ENCODE measurements around the gene WDR33. TPM values are rescaled to one million over a fixed set of nuclear protein-coding genes. Genes with fewer than 3 reads are reported as not detected.

Gene WDR33
- total RNA-seq, 2 experiments from 2014 or later = 59.8 to 61.5 TPM

- H3K27me3 ChIP-seq (ENCODE audit: control insufficient read depth in 1 of 2, insufficient read depth in 2 of 2, low read length in 2 of 2) = peaks cover 30 to 38% of the 10 kb centered on the region in 2 experiments
- DNase-seq (no peak), ATAC-seq (ENCODE audit: poor library complexity) (no peak)
- no peak overlapping the region for H3K4me3 ChIP-seq (ENCODE audit: low read length)
- TF ChIP-seq, protein P1, sequence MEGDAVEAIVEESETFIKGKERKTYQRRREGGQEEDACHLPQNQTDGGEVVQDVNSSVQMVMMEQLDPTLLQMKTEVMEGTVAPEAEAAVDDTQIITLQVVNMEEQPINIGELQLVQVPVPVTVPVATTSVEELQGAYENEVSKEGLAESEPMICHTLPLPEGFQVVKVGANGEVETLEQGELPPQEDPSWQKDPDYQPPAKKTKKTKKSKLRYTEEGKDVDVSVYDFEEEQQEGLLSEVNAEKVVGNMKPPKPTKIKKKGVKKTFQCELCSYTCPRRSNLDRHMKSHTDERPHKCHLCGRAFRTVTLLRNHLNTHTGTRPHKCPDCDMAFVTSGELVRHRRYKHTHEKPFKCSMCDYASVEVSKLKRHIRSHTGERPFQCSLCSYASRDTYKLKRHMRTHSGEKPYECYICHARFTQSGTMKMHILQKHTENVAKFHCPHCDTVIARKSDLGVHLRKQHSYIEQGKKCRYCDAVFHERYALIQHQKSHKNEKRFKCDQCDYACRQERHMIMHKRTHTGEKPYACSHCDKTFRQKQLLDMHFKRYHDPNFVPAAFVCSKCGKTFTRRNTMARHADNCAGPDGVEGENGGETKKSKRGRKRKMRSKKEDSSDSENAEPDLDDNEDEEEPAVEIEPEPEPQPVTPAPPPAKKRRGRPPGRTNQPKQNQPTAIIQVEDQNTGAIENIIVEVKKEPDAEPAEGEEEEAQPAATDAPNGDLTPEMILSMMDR (IDR thresholded peaks at IDR 0.05) = no peak
- CTCF ChIA-PET = no interaction called here
- H3K27ac Mint-ChIP-seq = no peak overlapping the region
- H3K27me3 Mint-ChIP-seq = peaks cover 71% of the 10 kb centered on the region
- H3K36me3 ChIP-seq (ENCODE audit: insufficient read depth, low read length) = no peaks in the 10 kb centered on the region
- H3K36me3 Mint-ChIP-seq (ENCODE audit: low read depth) = no peaks in the 10 kb centered on the region
- POLR2A ChIA-PET = no interaction called here
- H3K27ac ChIP-seq (ENCODE audit: low read depth in 1 of 2, low read length in 2 of 2) = no peak overlapping the region
- peaks cover 2% of the 10 kb centered on the region for H3K4me1 ChIP-seq (ENCODE audit: insufficient read depth, low read length)
- H3K4me1 Mint-ChIP-seq (ENCODE audit: low read depth) = no peaks in the 10 kb centered on the region
- no peaks in the 10 kb centered on the region for H3K9me3 Mint-ChIP-seq
- intact Hi-C loops (cut with DNase I, micrococcal nuclease) = no loop called here
- peaks cover 0 to 8% of the 10 kb centered on the region in 2 experiments for H3K9me3 ChIP-seq (ENCODE audit: control insufficient read depth in 1 of 2, insufficient read depth in 1 of 2, low read length in 2 of 2)
- H3K4me3 Mint-ChIP-seq = no peak overlapping the region
Measured at GRCh38 chr2:127663566-127664064, 147.4 kb downstream of the WDR33 start.

GRCh38 chr2:127662937-127663565 is 147.9 kb downstream of the WDR33 start:
- Histone ChIP-seq H3K4me3 (ENCODE audit: low read length) (no peak overlapping the region), H3K4me1 (ENCODE audit: insufficient read depth, low read length) (peaks cover 2% of the 10 kb centered on the region), H3K27me3 (ENCODE audit: control insufficient read depth in 1 of 2, insufficient read depth in 2 of 2, low read length in 2 of 2) (peaks cover 29 to 38% of the 10 kb centered on the region in 2 experiments), H3K27ac (ENCODE audit: low read depth in 1 of 2, low read length in 2 of 2) (no peak overlapping the region), H3K36me3 (ENCODE audit: insufficient read depth, low read length) (no peaks in the 10 kb centered on the region), H3K9me3 (ENCODE audit: control insufficient read depth in 1 of 2, insufficient read depth in 1 of 2, low read length in 2 of 2) (peaks cover 0 to 8% of the 10 kb centered on the region in 2 experiments)
- Mint-ChIP-seq H3K4me1 (ENCODE audit: low read depth) (no peaks in the 10 kb centered on the region), H3K36me3 (ENCODE audit: low read depth) (no peaks in the 10 kb centered on the region), H3K4me3 (no peak overlapping the region), H3K27ac (no peak overlapping the region), H3K9me3 (no peaks in the 10 kb centered on the region), H3K27me3 (peaks cover 71% of the 10 kb centered on the region)
- DNase-seq (peak in 1 of 14 experiments; percentile 14), ATAC-seq (ENCODE audit: poor library complexity) (no peak)
- ChIA-PET CTCF (no interaction called here), POLR2A (no interaction called here)
- TF ChIP-seq, protein P1 (IDR thresholded peaks at IDR 0.05) = no peak
- intact Hi-C loops (cut with DNase I, micrococcal nuclease) = no loop called here

DNA sequence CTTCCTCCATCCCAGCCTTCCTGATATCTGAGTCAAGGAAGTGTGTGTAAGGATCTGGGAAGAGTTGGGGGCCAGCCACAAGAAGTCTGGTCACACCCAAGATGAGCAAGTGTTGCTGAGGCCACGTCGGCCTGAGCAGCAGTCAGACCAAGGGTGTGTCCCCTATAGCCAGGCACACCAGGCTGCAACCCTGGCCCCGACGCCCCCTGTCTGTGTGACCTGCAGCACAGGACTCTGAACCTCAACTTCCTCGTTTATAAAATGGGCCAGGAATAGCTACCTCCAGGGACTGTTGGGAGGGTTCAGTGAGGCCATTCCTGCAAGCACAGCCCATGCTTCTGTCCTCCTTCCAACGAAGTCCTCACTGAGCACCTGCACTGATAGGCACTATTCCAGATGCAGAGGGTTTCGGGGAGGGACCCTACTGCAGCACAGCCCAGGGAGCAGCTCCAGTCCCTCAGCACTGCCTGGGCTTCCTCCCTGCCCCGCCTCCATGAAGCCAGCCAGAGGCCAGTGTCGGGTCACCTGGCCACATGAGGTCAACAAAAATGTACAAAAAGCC is 148.9 kb downstream of the WDR33 start:
- ChIA-PET CTCF (no interaction called here), POLR2A (no interaction called here)
- Histone ChIP-seq H3K4me1 (ENCODE audit: insufficient read depth, low read length) (peaks cover 2% of the 10 kb centered on the region), H3K4me3 (ENCODE audit: low read length) (no peak overlapping the region), H3K27ac (ENCODE audit: low read depth in 1 of 2, low read length in 2 of 2) (no peak overlapping the region), H3K27me3 (ENCODE audit: control insufficient read depth in 1 of 2, insufficient read depth in 2 of 2, low read length in 2 of 2) (peaks cover 29 to 38% of the 10 kb centered on the region in 2 experiments), H3K9me3 (ENCODE audit: control insufficient read depth in 1 of 2, insufficient read depth in 1 of 2, low read length in 2 of 2) (peaks cover 0 to 8% of the 10 kb centered on the region in 2 experiments), H3K36me3 (ENCODE audit: insufficient read depth, low read length) (no peaks in the 10 kb centered on the region)
- Mint-ChIP-seq H3K27ac (no peak overlapping the region), H3K27me3 (peaks cover 63% of the 10 kb centered on the region), H3K4me1 (ENCODE audit: low read depth) (no peaks in the 10 kb centered on the region), H3K9me3 (no peaks in the 10 kb centered on the region), H3K4me3 (no peak overlapping the region), H3K36me3 (ENCODE audit: low read depth) (no peaks in the 10 kb centered on the region)
- DNase-seq (peak in 1 of 14 experiments; percentile 27), ATAC-seq (ENCODE audit: poor library complexity) (no peak)
- TF ChIP-seq, protein P1 (IDR thresholded peaks at IDR 0.05) = no peak
- intact Hi-C loops (cut with DNase I, micrococcal nuclease) = no loop called here
